Astrocyte (in vitro differentiated cells and primary cell): Measurements from ENCODE around the gene PTGIS. TPM values are rescaled to one million over a fixed set of nuclear protein-coding genes. Genes with fewer than 3 reads are reported as not detected.
"Not testable (repeated sequence)": the region's sequence is repeated elsewhere in the genome, so short reads cannot be mapped to it uniquely, and the experiment has no call there.

Experiments used
- DNase-seq: peaks from one replicate; pipeline ENCODE4 v3.0.0-alpha.2; 2010; ENCODE audit warnings: low read depth
- FAIRE-seq: peaks from 2 replicates; lab custom pipeline; 2011; peaks lifted over from hg19 to GRCh38; lab: Jason Lieb, UNC
- H2AFZ ChIP-seq: 2 replicates; pipeline ENCODE4 v1.6.0; 2012; ENCODE audit warnings: low read depth, low read length, inconsistent platforms
- H3K27ac ChIP-seq: 2 replicates; pipeline ENCODE4 v1.5.1; 2011; ENCODE audit warnings: low read depth, low read length, inconsistent platforms
- H3K27me3 ChIP-seq: 2 replicates; pipeline ENCODE4 v1.6.0; 2011; ENCODE audit warnings: low read length, inconsistent platforms; ENCODE audit not compliant: insufficient read depth
- H3K36me3 ChIP-seq: 2 replicates; pipeline ENCODE4 v1.5.1; 2011; ENCODE audit warnings: low read length, inconsistent platforms; ENCODE audit not compliant: insufficient read depth
- H3K4me1 ChIP-seq: 2 replicates; pipeline ENCODE4 v1.5.1; 2011; ENCODE audit warnings: low read length, inconsistent platforms; ENCODE audit not compliant: insufficient read depth
- H3K4me2 ChIP-seq: 2 replicates; pipeline ENCODE4 v1.6.0; 2012; ENCODE audit warnings: low read length, inconsistent platforms
- H3K4me3 ChIP-seq: 2 replicates; pipeline ENCODE4 v1.5.1; 2011; ENCODE audit warnings: low read depth, mild to moderate bottlenecking, low read length, inconsistent platforms; ENCODE audit not compliant: insufficient read depth
- H3K79me2 ChIP-seq: 2 replicates; pipeline ENCODE4 v1.6.0; 2012; ENCODE audit warnings: mild to moderate bottlenecking, low read length, inconsistent platforms; ENCODE audit not compliant: insufficient read depth
- H3K9ac ChIP-seq: 2 replicates; pipeline ENCODE4 v1.6.0; 2012; ENCODE audit warnings: mild to moderate bottlenecking, low read length, inconsistent platforms
- H3K9me3 ChIP-seq: 2 replicates; pipeline ENCODE4 v1.5.1; 2012; ENCODE audit warnings: low read depth, mild to moderate bottlenecking, low read length, inconsistent platforms; ENCODE audit not compliant: insufficient read depth
- H4K20me1 ChIP-seq: 2 replicates; pipeline ENCODE4 v1.6.0; 2012; ENCODE audit warnings: low read length, inconsistent platforms; ENCODE audit not compliant: insufficient read depth
- H3K27ac Mint-ChIP-seq: one replicate; pipeline ENCODE4 v1.8.0; 2021; ENCODE audit warnings: mild to moderate bottlenecking, mixed read lengths; ENCODE audit not compliant: unreplicated experiment
- H3K27me3 Mint-ChIP-seq: one replicate; pipeline ENCODE4 v1.8.0; 2021; ENCODE audit warnings: low read depth, mixed read lengths; ENCODE audit not compliant: unreplicated experiment
- H3K36me3 Mint-ChIP-seq: one replicate; pipeline ENCODE4 v1.8.0; 2021; ENCODE audit warnings: low read depth, mixed read lengths; ENCODE audit not compliant: unreplicated experiment
- H3K4me1 Mint-ChIP-seq: one replicate; pipeline ENCODE4 v1.8.0; 2021; ENCODE audit warnings: low read depth, mixed read lengths; ENCODE audit not compliant: unreplicated experiment
- H3K4me3 Mint-ChIP-seq: one replicate; pipeline ENCODE4 v1.8.0; 2021; ENCODE audit warnings: mild to moderate bottlenecking, moderate library complexity, mixed read lengths; ENCODE audit not compliant: unreplicated experiment
- H3K9me3 Mint-ChIP-seq: one replicate; pipeline ENCODE4 v1.8.0; 2021; ENCODE audit warnings: mild to moderate bottlenecking, mixed read lengths; ENCODE audit not compliant: unreplicated experiment
- CTCF ChIP-seq: IDR thresholded peaks from 2 replicates; pipeline ENCODE4 v1.5.1; 2011; ENCODE audit warnings: low read depth, mild to moderate bottlenecking, inconsistent platforms, low read length, moderate library complexity; ENCODE audit not compliant: insufficient read depth
- EZH2 ChIP-seq: IDR thresholded peaks from 2 replicates; pipeline ENCODE4 v1.6.1; 2012; ENCODE audit warnings: mild to moderate bottlenecking, low read length, inconsistent platforms; ENCODE audit not compliant: insufficient read depth
- total RNA-seq: library from RNA; stranded (reverse); gene quantifications from 2 replicates; pipeline ENCODE4 v1.2.1, GENCODE V29; 2021

PTGIS gene
- total RNA-seq, 1 donor from 2014 or later = 1.9 TPM

GRCh38 chr20:49568278-49569151 lies 578 bp upstream of the PTGIS start:
- peak overlapping the region; percentile 71 for H3K4me2 ChIP-seq
- H3K4me1 Mint-ChIP-seq = peaks cover 14% of the 10 kb centered on the region

GRCh38 chr20:49566401-49567364 lies 1.3 kb downstream of the PTGIS start:
- TF ChIP-seq EZH2 = no peak
- TF ChIP-seq CTCF = no peak
- Mint-ChIP-seq H3K4me1 (peaks cover 20% of the 10 kb centered on the region), H3K9me3 (no peaks in the 10 kb centered on the region), H3K4me3 (peak overlapping the region; percentile 34), H3K27me3 (peaks cover 23% of the 10 kb centered on the region), H3K27ac (peak overlapping the region; percentile 42), H3K36me3 (peaks cover 2% of the 10 kb centered on the region)
- peak overlapping the region; percentile 68 for H3K9ac ChIP-seq
- no peak for FAIRE-seq
- no peak for DNase-seq
- H3K27ac ChIP-seq = no peak overlapping the region
- no peak overlapping the region for H2AFZ ChIP-seq
- H3K9me3 ChIP-seq = no peaks in the 10 kb centered on the region
- no peaks in the 10 kb centered on the region for H4K20me1 ChIP-seq
- H3K4me2 ChIP-seq = peak overlapping the region; percentile 88
- peaks cover 6% of the 10 kb centered on the region for H3K27me3 ChIP-seq
- peak overlapping the region; percentile 49 for H3K4me3 ChIP-seq
- no peaks in the 10 kb centered on the region for H3K79me2 ChIP-seq
- peaks cover 22% of the 10 kb centered on the region for H3K4me1 ChIP-seq
- H3K36me3 ChIP-seq = no peaks in the 10 kb centered on the region

More at GRCh38 chr20:49568278-49569151, 578 bp upstream of the PTGIS start:
- Histone ChIP-seq H3K9ac (no peak overlapping the region), H2AFZ (no peak overlapping the region), H3K4me1 (peaks cover 12% of the 10 kb centered on the region), H3K27ac (no peak overlapping the region), H4K20me1 (no peaks in the 10 kb centered on the region), H3K4me3 (no peak overlapping the region), H3K36me3 (no peaks in the 10 kb centered on the region), H3K79me2 (no peaks in the 10 kb centered on the region), H3K27me3 (peaks cover 13% of the 10 kb centered on the region), H3K9me3 (no peaks in the 10 kb centered on the region)
- Mint-ChIP-seq H3K4me3 (peak overlapping the region; percentile 74), H3K27me3 (peaks cover 32% of the 10 kb centered on the region), H3K27ac (no peak overlapping the region), H3K36me3 (peaks cover 2% of the 10 kb centered on the region), H3K9me3 (no peaks in the 10 kb centered on the region)
- FAIRE-seq (no peak), DNase-seq (peak; percentile 71)
- no peak for TF ChIP-seq EZH2
- no peak for TF ChIP-seq CTCF

GRCh38 chr20:49564991-49565390 lies 2.9 kb downstream of the PTGIS start:
- not testable (repeated sequence) for H3K36me3 ChIP-seq, H3K27ac ChIP-seq, H3K9me3 ChIP-seq, H3K4me2 ChIP-seq, H3K4me3 ChIP-seq, H3K36me3 Mint-ChIP-seq, H3K4me3 Mint-ChIP-seq, H3K27me3 ChIP-seq, DNase-seq, H3K9ac ChIP-seq, H3K9me3 Mint-ChIP-seq, H4K20me1 ChIP-seq, H3K79me2 ChIP-seq, H3K27ac Mint-ChIP-seq, FAIRE-seq, H2AFZ ChIP-seq
- H3K27me3 Mint-ChIP-seq = peaks cover 16% of the 10 kb centered on the region
- peaks cover 15% of the 10 kb centered on the region for H3K4me1 Mint-ChIP-seq
- peaks cover 28% of the 10 kb centered on the region for H3K4me1 ChIP-seq
